GM12892 (cell line): ENCODE results near the gene ACADL.

Experiments
- POLR2A ChIP-seq: IDR thresholded peaks from 2 replicates; pipeline ENCODE4 v1.6.1; 2011; ENCODE audit warnings: low read depth, low read length, control low read depth
- POLR2AphosphoS5 ChIP-seq: IDR thresholded peaks from 2 replicates; pipeline ENCODE4 v1.6.1; 2011; ENCODE audit warnings: low read depth, low read length, control low read depth
- TAF1 ChIP-seq: IDR thresholded peaks from 2 replicates; pipeline ENCODE4 v1.6.1; 2011; ENCODE audit warnings: low read depth, mild to moderate bottlenecking, control low read depth, low read length, borderline replicate concordance

- TF ChIP-seq POLR2A (no peak), POLR2AphosphoS5 (no peak), TAF1 (no peak)
Observed at GRCh38 chr2:210210185-210210584, 15.1 kb downstream of the ACADL start.
